NCI-H1930 (cell line): Measurements from ENCODE around the gene SRGAP3.
A peak's percentile ranks its signal among the peaks of the same experiment; 100 is the strongest.

Experiments
- DNase-seq, 2 experiments: peaks; one replicate each; lab custom pipeline; 2025; lab: John Stamatoyannopoulos, UW

Gene SRGAP3

GRCh38 chr3:9225268-9225667 is 24.2 kb downstream of the SRGAP3 start:
- no peak for DNase-seq

- no peak for DNase-seq
Observed at GRCh38 chr3:9224490-9224889, 25.0 kb downstream of the SRGAP3 start.

- DNase-seq, result no peak
Observed at GRCh38 chr3:9223672-9224071, 25.8 kb downstream of the SRGAP3 start.

GRCh38 chr3:9222956-9223639 is 26.3 kb downstream of the SRGAP3 start:
- no peak for DNase-seq

GRCh38 chr3:9222049-9222448 is 27.4 kb downstream of the SRGAP3 start:
- DNase-seq, result no peak

- no peak for DNase-seq
Observed at GRCh38 chr3:9218514-9218846, 31.0 kb downstream of the SRGAP3 start.

- no peak for DNase-seq
Observed at GRCh38 chr3:9217784-9218513, 31.5 kb downstream of the SRGAP3 start.

GRCh38 chr3:9216736-9217135 is 32.7 kb downstream of the SRGAP3 start:
- DNase-seq, result no peak

GRCh38 chr3:9214599-9214998 is 34.8 kb downstream of the SRGAP3 start:
- no peak for DNase-seq

- no peak for DNase-seq
Observed at GRCh38 chr3:9214185-9214584, 35.3 kb downstream of the SRGAP3 start.

- peak in 1 of 2 experiments; percentile 16 for DNase-seq
Observed at GRCh38 chr3:9213019-9213634, 36.3 kb downstream of the SRGAP3 start.

- no peak for DNase-seq
Observed at GRCh38 chr3:9211155-9211950, 38.1 kb downstream of the SRGAP3 start.

- DNase-seq, result no peak
Observed at GRCh38 chr3:9209777-9210176, 39.7 kb downstream of the SRGAP3 start.

- no peak for DNase-seq
Observed at GRCh38 chr3:9208605-9209152, 40.8 kb downstream of the SRGAP3 start.

- no peak for DNase-seq
Observed at GRCh38 chr3:9207116-9207763, 42.2 kb downstream of the SRGAP3 start.

- DNase-seq, result no peak
Observed at GRCh38 chr3:9206287-9206686, 43.2 kb downstream of the SRGAP3 start.

GRCh38 chr3:9205345-9206143 is 43.9 kb downstream of the SRGAP3 start:
- no peak for DNase-seq

- no peak for DNase-seq
Observed at GRCh38 chr3:9204253-9204992, 45.0 kb downstream of the SRGAP3 start.

GRCh38 chr3:9203317-9203716 is 46.1 kb downstream of the SRGAP3 start:
- DNase-seq, result no peak

- no peak for DNase-seq
Observed at GRCh38 chr3:9202546-9202945, 46.9 kb downstream of the SRGAP3 start.
